Chondrocyte (in vitro differentiated cells): ENCODE data around the gene C19orf33. TPM values are rescaled to one million over a fixed set of nuclear protein-coding genes. Genes with fewer than 3 reads are reported as not detected.

Experiments
- DNase-seq: peaks from one replicate; pipeline ENCODE4 v3.0.0; 2021; ENCODE audit warnings: mixed read lengths, low spot score
- H3K27ac Mint-ChIP-seq: one replicate; pipeline ENCODE4 v1.8.0; 2021; ENCODE audit warnings: mild to moderate bottlenecking, moderate library complexity, mixed read lengths; ENCODE audit not compliant: unreplicated experiment
- H3K27me3 Mint-ChIP-seq: 2 replicates; pipeline ENCODE4 v1.8.0; 2021; ENCODE audit warnings: low read depth, mixed read lengths
- H3K36me3 Mint-ChIP-seq: 2 replicates; pipeline ENCODE4 v1.8.0; 2021; ENCODE audit warnings: low read depth, mixed read lengths
- H3K4me1 Mint-ChIP-seq: 2 replicates; pipeline ENCODE4 v1.8.0; 2021; ENCODE audit warnings: low read depth, mild to moderate bottlenecking, mixed read lengths
- H3K4me3 Mint-ChIP-seq: one replicate; pipeline ENCODE4 v1.8.0; 2021; ENCODE audit warnings: mild to moderate bottlenecking, moderate library complexity, mixed read lengths; ENCODE audit not compliant: unreplicated experiment
- H3K9me3 Mint-ChIP-seq: 2 replicates; pipeline ENCODE4 v1.8.0; 2021; ENCODE audit warnings: low read depth, mixed read lengths
- CTCF ChIP-seq: fragments of 200-600 bp; sonication (generic); IDR thresholded peaks from 2 replicates; pipeline ENCODE4 v1.5.0; 2021; ENCODE audit warnings: antibody characterized with exemption, mild to moderate bottlenecking, moderate library complexity
- total RNA-seq: library from RNA; stranded (reverse); gene quantifications from 3 replicates; pipeline ENCODE4 v1.2.1, GENCODE V29; 2021

The C19orf33 gene
- total RNA-seq, 1 donor from 2014 or later: 2.0 TPM

- Mint-ChIP-seq H3K4me1 (peaks cover 45% of the 10 kb centered on the region), H3K36me3 (no peaks in the 10 kb centered on the region), H3K27ac (no peak overlapping the region), H3K9me3 (no peaks in the 10 kb centered on the region), H3K4me3 (no peak overlapping the region), H3K27me3 (no peaks in the 10 kb centered on the region)
- no peak for TF ChIP-seq CTCF
- DNase-seq: no peak
Observed at GRCh38 chr19:38288123-38288855, 15.8 kb upstream of the C19orf33 start.

- H3K36me3 Mint-ChIP-seq: no peaks in the 10 kb centered on the region
- no peak for TF ChIP-seq CTCF
- DNase-seq: no peak
- H3K27me3 Mint-ChIP-seq: no peaks in the 10 kb centered on the region
- H3K4me1 Mint-ChIP-seq: peaks cover 42% of the 10 kb centered on the region
- H3K4me3 Mint-ChIP-seq: no peak overlapping the region
- H3K9me3 Mint-ChIP-seq: no peaks in the 10 kb centered on the region
- H3K27ac Mint-ChIP-seq: peak overlapping the region; percentile 88
Observed at GRCh38 chr19:38289955-38290354, 14.1 kb upstream of the C19orf33 start.

- TF ChIP-seq CTCF: no peak
- Mint-ChIP-seq H3K4me1 (peaks cover 40% of the 10 kb centered on the region), H3K4me3 (no peak overlapping the region), H3K27me3 (no peaks in the 10 kb centered on the region), H3K36me3 (no peaks in the 10 kb centered on the region), H3K27ac (peak overlapping the region; percentile 88), H3K9me3 (no peaks in the 10 kb centered on the region)
- no peak for DNase-seq
Observed at GRCh38 chr19:38290631-38291147, 13.4 kb upstream of the C19orf33 start.

- DNase-seq: no peak
- Mint-ChIP-seq H3K36me3 (no peaks in the 10 kb centered on the region), H3K9me3 (no peaks in the 10 kb centered on the region), H3K4me3 (no peak overlapping the region), H3K27ac (no peak overlapping the region), H3K4me1 (peaks cover 36% of the 10 kb centered on the region), H3K27me3 (no peaks in the 10 kb centered on the region)
- no peak for TF ChIP-seq CTCF
Observed at GRCh38 chr19:38291855-38292254, 12.2 kb upstream of the C19orf33 start.

- no peaks in the 10 kb centered on the region for H3K27me3 Mint-ChIP-seq
- no peak overlapping the region for H3K4me3 Mint-ChIP-seq
- H3K36me3 Mint-ChIP-seq: no peaks in the 10 kb centered on the region
- H3K9me3 Mint-ChIP-seq: no peaks in the 10 kb centered on the region
- no peak for TF ChIP-seq CTCF
- DNase-seq: no peak
- H3K27ac Mint-ChIP-seq: no peak overlapping the region
- H3K4me1 Mint-ChIP-seq: peaks cover 34% of the 10 kb centered on the region
Observed at GRCh38 chr19:38293281-38293680, 10.8 kb upstream of the C19orf33 start.
